Measurements from ENCODE around the gene DGKG.

- TF ChIP-seq POLR2A (IDR thresholded peaks at IDR 0.05; ENCODE audit: low read length) (no peak), GATA1 (IDR thresholded peaks at IDR 0.05; ENCODE audit: low read depth, low read length) (no peak)
Measured at GRCh38 chr3:186259612-186260383, 102.2 kb downstream of the DGKG start.
